ENCODE results near the gene DUSP12.

Gene DUSP12

DNA sequence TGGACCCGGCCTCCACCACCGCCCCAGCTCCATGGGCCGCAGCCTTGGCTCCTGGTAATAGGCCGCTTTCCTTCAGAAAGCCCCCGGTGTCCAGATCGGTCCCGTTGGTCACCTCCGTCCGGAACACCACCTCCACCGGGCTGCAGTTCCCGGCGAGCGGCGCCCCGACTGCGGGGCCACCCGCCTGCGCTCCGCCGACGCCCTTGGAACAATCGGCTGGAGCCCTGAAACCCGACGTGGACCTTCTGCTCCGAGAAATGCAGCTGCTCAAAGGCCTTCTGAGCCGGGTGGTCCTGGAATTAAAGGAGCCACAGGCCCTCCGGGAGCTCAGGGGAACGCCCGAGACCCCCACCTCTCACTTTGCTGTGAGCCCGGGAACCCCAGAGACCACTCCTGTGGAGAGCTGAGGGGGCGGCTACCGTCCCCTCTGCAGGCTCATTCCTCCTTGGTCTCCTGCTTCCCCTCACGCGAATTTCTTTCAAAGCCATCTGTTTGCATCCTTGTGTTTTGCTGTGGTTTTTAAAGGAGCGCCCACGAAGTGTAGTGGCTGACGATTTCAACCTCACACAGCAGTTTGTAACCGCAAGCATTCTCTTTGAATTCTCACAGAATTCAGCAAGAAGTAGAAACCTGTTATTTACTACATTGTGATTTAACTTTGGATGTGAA, 22.2 kb upstream of the DUSP12 start:
- peak; percentile 85 for DNase-seq (ENCODE audit: low read depth)
- peak overlapping the region; percentile 63 for H3K4me3 ChIP-seq (ENCODE audit: low read depth, low read length)

DNA sequence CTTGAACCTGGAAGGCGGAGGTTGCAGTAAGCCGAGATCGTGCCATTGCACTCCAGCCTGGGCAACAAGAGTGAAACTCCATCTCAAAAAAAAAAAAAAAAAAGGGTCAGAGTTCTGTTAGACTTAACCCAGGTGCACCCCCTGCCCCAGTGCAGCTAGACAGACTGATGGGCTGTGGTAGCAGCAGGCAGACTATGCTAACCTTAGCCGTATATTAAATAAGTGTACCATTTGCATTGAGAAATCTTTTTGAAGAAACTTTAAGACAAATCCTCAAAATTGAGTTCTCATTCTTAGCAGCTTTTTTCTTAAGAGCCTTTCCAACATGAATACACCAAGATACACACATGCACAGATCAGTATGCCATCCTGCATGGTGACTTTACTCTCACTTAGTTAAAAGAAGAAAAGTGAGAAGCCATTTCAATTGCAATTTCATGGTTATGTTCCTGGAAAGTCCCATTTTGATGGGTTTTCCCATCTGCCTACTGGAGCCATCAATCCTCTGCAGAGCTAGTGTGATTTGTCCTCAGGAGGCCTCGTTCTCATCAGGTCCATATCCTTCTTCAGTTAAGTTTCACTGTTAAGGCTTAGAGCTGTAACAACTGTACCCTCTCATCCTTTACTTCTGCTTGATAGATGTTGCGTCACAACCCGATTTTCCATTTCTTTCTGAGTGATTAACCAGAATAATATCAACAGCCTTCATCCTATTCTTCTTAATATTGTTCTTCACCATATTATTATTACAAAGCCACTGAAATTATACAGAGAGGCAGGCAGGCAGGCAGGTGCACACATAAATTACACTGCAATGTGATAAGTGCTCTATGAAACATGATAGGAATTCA, 21.0 kb upstream of the DUSP12 start:
- no peak for DNase-seq (ENCODE audit: low read depth)
- no peak overlapping the region for H3K4me3 ChIP-seq (ENCODE audit: low read depth, low read length)
- in situ Hi-C loops (cut with HindIII; ENCODE audit: low sequenced_read_pairs), result loop anchor here (25.0 kb wide), 1 partner anchor 516 kb away; the partner anchor contains the start of genes APOA2, FCER1G and NDUFS2
- TF ChIP-seq, protein P1, sequence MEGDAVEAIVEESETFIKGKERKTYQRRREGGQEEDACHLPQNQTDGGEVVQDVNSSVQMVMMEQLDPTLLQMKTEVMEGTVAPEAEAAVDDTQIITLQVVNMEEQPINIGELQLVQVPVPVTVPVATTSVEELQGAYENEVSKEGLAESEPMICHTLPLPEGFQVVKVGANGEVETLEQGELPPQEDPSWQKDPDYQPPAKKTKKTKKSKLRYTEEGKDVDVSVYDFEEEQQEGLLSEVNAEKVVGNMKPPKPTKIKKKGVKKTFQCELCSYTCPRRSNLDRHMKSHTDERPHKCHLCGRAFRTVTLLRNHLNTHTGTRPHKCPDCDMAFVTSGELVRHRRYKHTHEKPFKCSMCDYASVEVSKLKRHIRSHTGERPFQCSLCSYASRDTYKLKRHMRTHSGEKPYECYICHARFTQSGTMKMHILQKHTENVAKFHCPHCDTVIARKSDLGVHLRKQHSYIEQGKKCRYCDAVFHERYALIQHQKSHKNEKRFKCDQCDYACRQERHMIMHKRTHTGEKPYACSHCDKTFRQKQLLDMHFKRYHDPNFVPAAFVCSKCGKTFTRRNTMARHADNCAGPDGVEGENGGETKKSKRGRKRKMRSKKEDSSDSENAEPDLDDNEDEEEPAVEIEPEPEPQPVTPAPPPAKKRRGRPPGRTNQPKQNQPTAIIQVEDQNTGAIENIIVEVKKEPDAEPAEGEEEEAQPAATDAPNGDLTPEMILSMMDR (IDR thresholded peaks at IDR 0.05; ENCODE audit: low read depth, low read length, missing control alignments), result no peak

More for the DNA sequence above, 22.2 kb upstream of the DUSP12 start:
- TF ChIP-seq, protein P1 (IDR thresholded peaks at IDR 0.05; ENCODE audit: low read depth, low read length, missing control alignments), result no peak
- in situ Hi-C loops (cut with HindIII; ENCODE audit: low sequenced_read_pairs), result loop anchor here (25.0 kb wide), 1 partner anchor 515 kb away; the partner anchor contains the start of genes APOA2, FCER1G and NDUFS2

DNA sequence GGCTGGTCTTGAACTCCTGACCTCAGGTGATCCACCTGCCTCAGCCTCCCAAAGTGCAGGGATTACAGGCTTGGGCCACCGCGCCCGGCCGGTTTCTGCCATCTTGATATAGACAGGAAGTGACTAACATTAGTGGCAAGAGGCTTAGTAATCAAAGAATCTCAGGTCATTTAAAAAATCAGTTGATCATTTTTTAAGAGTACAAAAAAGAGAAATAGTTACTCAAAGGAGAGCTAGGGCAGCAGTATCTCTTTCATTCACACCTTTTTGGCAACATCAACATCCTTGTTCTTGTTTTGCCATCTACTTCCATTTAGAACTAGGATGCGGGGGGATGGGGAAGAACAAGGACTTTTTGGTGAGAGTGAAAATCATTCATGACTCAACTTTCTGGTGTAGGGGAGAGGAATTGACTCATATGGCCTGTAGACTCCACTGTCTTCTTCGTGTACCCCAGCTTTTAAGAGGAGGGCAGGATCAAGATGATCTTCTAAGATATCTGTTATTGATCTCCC, 19.5 kb upstream of the DUSP12 start:
- no peak overlapping the region for H3K4me3 ChIP-seq (ENCODE audit: low read depth, low read length)
- TF ChIP-seq, protein P1 (IDR thresholded peaks at IDR 0.05; ENCODE audit: low read depth, low read length, missing control alignments), result no peak
- no peak for DNase-seq (ENCODE audit: low read depth)
- in situ Hi-C loops (cut with HindIII; ENCODE audit: low sequenced_read_pairs), result loop anchor here (25.0 kb wide), 1 partner anchor 518 kb away; the partner anchor contains the start of genes APOA2, FCER1G and NDUFS2

DNA sequence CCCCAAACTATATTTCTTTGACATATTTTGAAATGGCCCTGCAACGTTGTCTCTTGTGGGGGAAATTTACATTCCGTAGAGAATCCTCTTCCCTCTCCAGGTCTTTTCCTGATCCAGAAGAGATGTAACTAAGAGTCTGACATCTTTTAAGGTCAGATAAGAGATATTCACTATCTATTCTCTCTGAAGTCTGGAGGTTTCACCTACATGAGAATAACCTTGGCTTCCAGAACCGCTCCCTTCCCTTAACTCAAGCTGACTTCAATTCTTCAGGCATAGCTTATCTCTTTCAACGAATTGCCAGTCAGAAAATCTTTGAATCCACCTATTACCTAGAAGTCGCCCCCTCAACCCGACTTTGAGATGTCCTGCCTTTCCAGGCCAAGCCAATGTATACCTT, 18.3 kb upstream of the DUSP12 start:
- TF ChIP-seq, protein P1 (IDR thresholded peaks at IDR 0.05; ENCODE audit: low read depth, low read length, missing control alignments), result no peak
- H3K4me3 ChIP-seq (ENCODE audit: low read depth, low read length), result no peak overlapping the region
- in situ Hi-C loops (cut with HindIII; ENCODE audit: low sequenced_read_pairs), result loop anchor here (25.0 kb wide), 1 partner anchor 519 kb away; the partner anchor contains the start of genes APOA2, FCER1G and NDUFS2
- DNase-seq (ENCODE audit: low read depth), result no peak

DNA sequence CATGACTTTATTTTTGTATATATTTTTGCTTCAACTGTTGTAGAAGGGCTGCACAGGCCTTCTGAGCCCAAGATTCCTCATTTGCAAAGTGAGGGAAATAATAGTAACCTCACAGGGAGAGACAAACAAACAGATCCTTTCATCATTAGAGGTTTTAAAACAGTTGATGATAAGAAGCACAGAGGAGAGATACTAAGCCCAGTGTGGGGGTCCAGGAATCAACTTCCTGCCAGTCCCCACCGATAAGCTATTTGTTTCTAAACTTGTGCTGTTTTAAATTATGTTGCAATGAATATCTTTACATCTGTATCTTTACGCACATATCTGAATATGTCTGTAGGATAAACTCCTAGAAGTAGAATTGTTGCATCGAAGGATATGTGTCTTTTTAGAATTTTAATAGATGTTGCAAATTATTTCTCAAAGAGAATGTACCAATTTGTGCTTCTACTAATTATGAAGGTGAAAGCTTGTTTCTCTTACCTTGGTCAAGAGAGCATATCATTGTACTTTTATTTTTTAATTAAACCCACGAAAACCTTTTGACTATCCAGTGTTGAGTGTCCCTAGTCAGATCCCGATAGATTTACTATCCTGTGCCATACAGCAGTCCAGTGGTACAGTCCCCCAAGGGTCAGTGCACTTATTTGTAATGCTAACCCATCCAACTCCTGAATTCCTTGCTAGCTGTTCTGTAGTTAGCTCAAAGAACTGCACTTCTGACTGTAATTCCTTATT, 17.4 kb upstream of the DUSP12 start:
- TF ChIP-seq, protein P1 (IDR thresholded peaks at IDR 0.05; ENCODE audit: low read depth, low read length, missing control alignments), result no peak

More for the DNA sequence above, 17.4 kb upstream of the DUSP12 start:
- no peak overlapping the region for H3K4me3 ChIP-seq (ENCODE audit: low read depth, low read length)
- no peak for DNase-seq (ENCODE audit: low read depth)
- in situ Hi-C loops (cut with HindIII; ENCODE audit: low sequenced_read_pairs), result loop anchor here (25.0 kb wide), 1 partner anchor 520 kb away; the partner anchor contains the start of genes APOA2, FCER1G and NDUFS2
